IMR-90 (cell line): ENCODE results near the gene DCN.

ENCODE experiments used
- BHLHE40 ChIP-seq: fragments of 150-350 bp; IDR thresholded peaks from 2 replicates; pipeline ENCODE4 v1.6.1; 2016; ENCODE audit warnings: mild to moderate bottlenecking, low read depth, low read length
- CEBPB ChIP-seq: IDR thresholded peaks from 2 replicates; pipeline ENCODE4 v1.6.1; 2012; ENCODE audit warnings: low read depth, low read length, improper control_type of control experiment
- CHD1 ChIP-seq: IDR thresholded peaks from 2 replicates; pipeline ENCODE4 v1.6.1; 2012; ENCODE audit warnings: low read depth, low read length, improper control_type of control experiment
- FOS ChIP-seq: fragments of 150-350 bp; IDR thresholded peaks from 2 replicates; pipeline ENCODE4 v1.6.1; 2016; ENCODE audit warnings: low read depth, low read length
- MAFK ChIP-seq: IDR thresholded peaks from 2 replicates; pipeline ENCODE4 v1.6.1; 2012; ENCODE audit warnings: low read depth, low read length, improper control_type of control experiment
- MAZ ChIP-seq: IDR thresholded peaks from 2 replicates; pipeline ENCODE4 v1.6.1; 2012; ENCODE audit warnings: low read depth, mild to moderate bottlenecking, low read length, improper control_type of control experiment, moderate library complexity, borderline replicate concordance
- POLR2A ChIP-seq: IDR thresholded peaks from 2 replicates; pipeline ENCODE4 v1.6.1; 2012; ENCODE audit warnings: mild to moderate bottlenecking, low read depth, low read length
- RAD21 ChIP-seq: IDR thresholded peaks from 2 replicates; pipeline ENCODE4 v1.6.1; 2012; ENCODE audit warnings: low read length, improper control_type of control experiment
- RCOR1 ChIP-seq: IDR thresholded peaks from 2 replicates; pipeline ENCODE4 v1.6.1; 2012; ENCODE audit warnings: mild to moderate bottlenecking, low read length, improper control_type of control experiment; ENCODE audit not compliant: insufficient replicate concordance
- RFX5 ChIP-seq: IDR thresholded peaks from 2 replicates; pipeline ENCODE4 v1.8.0; 2012; ENCODE audit warnings: low read depth, mild to moderate bottlenecking, low read length, moderate library complexity
- SMC3 ChIP-seq: fragments of 150-350 bp; IDR thresholded peaks from 2 replicates; pipeline ENCODE4 v1.6.1; 2016; ENCODE audit warnings: low read depth, mild to moderate bottlenecking, antibody characterized with exemption, low read length, moderate library complexity
- TF ChIP-seq, protein P1 (sequence below): conservative IDR thresholded peaks from 2 replicates; pipeline ENCODE4 v1.5.1; 2012; ENCODE audit warnings: mild to moderate bottlenecking, low read depth, low read length, improper control_type of control experiment
- TF ChIP-seq, protein P2 (sequence below): fragments of 150-350 bp; IDR thresholded peaks from 2 replicates; pipeline ENCODE4 v1.6.1; 2017; ENCODE audit warnings: mild to moderate bottlenecking, antibody characterized with exemption, low read length, low read depth
- TF ChIP-seq, protein P3 (sequence below): fragments of 150-350 bp; IDR thresholded peaks from 2 replicates; pipeline ENCODE4 v1.6.1; 2016; ENCODE audit warnings: low read depth, mild to moderate bottlenecking, low read length, moderate library complexity, borderline replicate concordance

DNA sequence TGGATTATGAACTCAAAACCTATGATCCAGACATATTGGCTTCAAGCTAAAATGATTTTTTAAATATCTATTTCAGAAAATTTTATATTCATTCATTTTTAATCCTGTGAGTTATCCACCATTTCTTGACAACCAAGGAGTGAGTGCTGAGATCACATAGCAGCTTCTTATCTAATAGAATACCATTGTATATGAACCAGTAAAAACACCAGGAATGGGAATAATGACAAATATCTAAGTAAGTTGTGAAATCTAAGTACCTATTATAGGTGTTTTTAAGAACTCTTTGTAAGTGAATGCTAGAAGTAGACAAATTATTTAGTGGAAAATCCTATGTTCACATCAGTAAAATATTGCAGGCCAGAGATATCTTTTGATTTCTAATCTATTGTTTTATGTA, 79.5 kb downstream of the DCN start:
- TF ChIP-seq, protein P1, sequence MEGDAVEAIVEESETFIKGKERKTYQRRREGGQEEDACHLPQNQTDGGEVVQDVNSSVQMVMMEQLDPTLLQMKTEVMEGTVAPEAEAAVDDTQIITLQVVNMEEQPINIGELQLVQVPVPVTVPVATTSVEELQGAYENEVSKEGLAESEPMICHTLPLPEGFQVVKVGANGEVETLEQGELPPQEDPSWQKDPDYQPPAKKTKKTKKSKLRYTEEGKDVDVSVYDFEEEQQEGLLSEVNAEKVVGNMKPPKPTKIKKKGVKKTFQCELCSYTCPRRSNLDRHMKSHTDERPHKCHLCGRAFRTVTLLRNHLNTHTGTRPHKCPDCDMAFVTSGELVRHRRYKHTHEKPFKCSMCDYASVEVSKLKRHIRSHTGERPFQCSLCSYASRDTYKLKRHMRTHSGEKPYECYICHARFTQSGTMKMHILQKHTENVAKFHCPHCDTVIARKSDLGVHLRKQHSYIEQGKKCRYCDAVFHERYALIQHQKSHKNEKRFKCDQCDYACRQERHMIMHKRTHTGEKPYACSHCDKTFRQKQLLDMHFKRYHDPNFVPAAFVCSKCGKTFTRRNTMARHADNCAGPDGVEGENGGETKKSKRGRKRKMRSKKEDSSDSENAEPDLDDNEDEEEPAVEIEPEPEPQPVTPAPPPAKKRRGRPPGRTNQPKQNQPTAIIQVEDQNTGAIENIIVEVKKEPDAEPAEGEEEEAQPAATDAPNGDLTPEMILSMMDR = no peak
- no peak for TF ChIP-seq POLR2A
- TF ChIP-seq BHLHE40 = no peak
- no peak for TF ChIP-seq RAD21
- TF ChIP-seq CHD1 = no peak
- TF ChIP-seq SMC3 = no peak
- TF ChIP-seq FOS = no peak
- no peak for TF ChIP-seq RFX5
- TF ChIP-seq MAZ = no peak
- TF ChIP-seq CEBPB = no peak
- TF ChIP-seq, protein P2, sequence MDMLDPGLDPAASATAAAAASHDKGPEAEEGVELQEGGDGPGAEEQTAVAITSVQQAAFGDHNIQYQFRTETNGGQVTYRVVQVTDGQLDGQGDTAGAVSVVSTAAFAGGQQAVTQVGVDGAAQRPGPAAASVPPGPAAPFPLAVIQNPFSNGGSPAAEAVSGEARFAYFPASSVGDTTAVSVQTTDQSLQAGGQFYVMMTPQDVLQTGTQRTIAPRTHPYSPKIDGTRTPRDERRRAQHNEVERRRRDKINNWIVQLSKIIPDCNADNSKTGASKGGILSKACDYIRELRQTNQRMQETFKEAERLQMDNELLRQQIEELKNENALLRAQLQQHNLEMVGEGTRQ = no peak
- TF ChIP-seq, protein P3, sequence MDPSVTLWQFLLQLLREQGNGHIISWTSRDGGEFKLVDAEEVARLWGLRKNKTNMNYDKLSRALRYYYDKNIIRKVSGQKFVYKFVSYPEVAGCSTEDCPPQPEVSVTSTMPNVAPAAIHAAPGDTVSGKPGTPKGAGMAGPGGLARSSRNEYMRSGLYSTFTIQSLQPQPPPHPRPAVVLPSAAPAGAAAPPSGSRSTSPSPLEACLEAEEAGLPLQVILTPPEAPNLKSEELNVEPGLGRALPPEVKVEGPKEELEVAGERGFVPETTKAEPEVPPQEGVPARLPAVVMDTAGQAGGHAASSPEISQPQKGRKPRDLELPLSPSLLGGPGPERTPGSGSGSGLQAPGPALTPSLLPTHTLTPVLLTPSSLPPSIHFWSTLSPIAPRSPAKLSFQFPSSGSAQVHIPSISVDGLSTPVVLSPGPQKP = no peak
- TF ChIP-seq MAFK = no peak
- TF ChIP-seq RCOR1 = no peak
